Liver (tissue), 9 donors: Measurements from ENCODE around the gene TJP3. TPM values are rescaled to one million over a fixed set of nuclear protein-coding genes. Genes with fewer than 3 reads are reported as not detected.
"Not testable (repeated sequence)": the region's sequence is repeated elsewhere in the genome, so short reads cannot be mapped to it uniquely, and the experiment has no call there.

Experiments used
- DNase-seq: peaks from one replicate; pipeline ENCODE4 v3.0.0-alpha.2; 2017; ENCODE audit warnings: low spot score
- H3K27ac ChIP-seq, 2 donors: one replicate each; pipeline ENCODE4 v1.7.0; 2013; ENCODE audit warnings: inconsistent platforms in 2 of 2, low read length in 2 of 2, control low read depth in 1 of 2, low read depth in 1 of 2, mild to moderate bottlenecking in 1 of 2
- H3K27me3 ChIP-seq, 4 donors: one replicate each; pipeline versions ENCODE4 v1.6.1 to v1.7.0; 2013; ENCODE audit warnings: low read length in 3 of 4, inconsistent platforms in 1 of 4, mild to moderate bottlenecking in 1 of 4, moderate library complexity in 1 of 4; ENCODE audit not compliant: control insufficient read depth in 4 of 4, insufficient read depth in 4 of 4
- H3K36me3 ChIP-seq, 4 donors: one replicate each; pipeline versions ENCODE4 v1.6.1 to v1.7.0; 2013; ENCODE audit warnings: low read length in 3 of 4, mild to moderate bottlenecking in 3 of 4, low read depth in 1 of 4, moderate library complexity in 1 of 4; ENCODE audit not compliant: control insufficient read depth in 4 of 4, insufficient read depth in 3 of 4
- H3K4me1 ChIP-seq, 4 donors: one replicate each; pipeline versions ENCODE4 v1.6.1 to v1.7.0; 2013; ENCODE audit warnings: low read length in 3 of 4, mild to moderate bottlenecking in 3 of 4, moderate library complexity in 1 of 4; ENCODE audit not compliant: control insufficient read depth in 4 of 4, insufficient read depth in 4 of 4
- H3K4me3 ChIP-seq, 3 donors: one replicate each; pipeline versions ENCODE4 v1.6.1 to v1.7.0; 2013; ENCODE audit warnings: low read length in 3 of 3, control low read depth in 1 of 3, low read depth in 1 of 3, mild to moderate bottlenecking in 1 of 3
- H3K9ac ChIP-seq, 2 donors: one replicate each; pipeline ENCODE4 v1.7.0; 2013; ENCODE audit warnings: low read length in 2 of 2, mild to moderate bottlenecking in 2 of 2, moderate library complexity in 2 of 2, control low read depth in 1 of 2, low read depth in 1 of 2
- H3K9me3 ChIP-seq, 4 donors: one replicate each; pipeline versions ENCODE4 v1.6.1 to v1.7.0; 2013; ENCODE audit warnings: low read length in 3 of 4; ENCODE audit not compliant: control insufficient read depth in 4 of 4
- ATF3 ChIP-seq: IDR thresholded peaks from 2 replicates; pipeline ENCODE4 v1.6.1; 2016; ENCODE audit warnings: antibody characterized with exemption
- EGR1 ChIP-seq, 2 donors: IDR thresholded peaks; 2 replicates each; pipeline ENCODE4 v1.6.1; 2016 to 2018; ENCODE audit warnings: antibody characterized with exemption in 2 of 2, low read depth in 2 of 2
- FOXA1 ChIP-seq: IDR thresholded peaks from 2 replicates; pipeline ENCODE4 v1.6.1; 2016; ENCODE audit warnings: antibody characterized with exemption
- FOXA2 ChIP-seq: IDR thresholded peaks from 2 replicates; pipeline ENCODE4 v1.6.1; 2016; ENCODE audit warnings: antibody characterized with exemption
- GABPA ChIP-seq, 2 donors: IDR thresholded peaks in 1 of 2; conservative IDR thresholded peaks in 1 of 2; 2 replicates each; pipeline ENCODE4 v1.6.1; 2016; ENCODE audit warnings: antibody characterized with exemption in 2 of 2, mild to moderate bottlenecking in 1 of 2, moderate library complexity in 1 of 2
- HNF4A ChIP-seq, 2 donors: conservative IDR thresholded peaks; 2 replicates each; pipeline ENCODE4 v1.6.1; 2016; ENCODE audit warnings: antibody characterized with exemption in 2 of 2, mild to moderate bottlenecking in 2 of 2
- HNF4G ChIP-seq: IDR thresholded peaks from 2 replicates; pipeline ENCODE4 v1.6.1; 2016; ENCODE audit warnings: antibody characterized with exemption
- NR2F2 ChIP-seq: IDR thresholded peaks from 2 replicates; pipeline ENCODE4 v1.6.1; 2016; ENCODE audit warnings: antibody characterized with exemption
- RAD21 ChIP-seq, 2 donors: IDR thresholded peaks; 2 replicates each; pipeline ENCODE4 v1.6.1; 2016; ENCODE audit warnings: antibody characterized with exemption in 2 of 2, mild to moderate bottlenecking in 2 of 2
- REST ChIP-seq: IDR thresholded peaks from 2 replicates; pipeline ENCODE4 v1.6.1; 2016; ENCODE audit warnings: antibody characterized with exemption, mild to moderate bottlenecking
- RXRA ChIP-seq, 2 donors: IDR thresholded peaks; 2 replicates each; pipeline ENCODE4 v1.6.1; 2017 to 2018; ENCODE audit warnings: antibody characterized with exemption in 2 of 2, mild to moderate bottlenecking in 1 of 2
- TAF1 ChIP-seq: conservative IDR thresholded peaks from 2 replicates; pipeline ENCODE4 v1.6.1; 2016; ENCODE audit warnings: antibody characterized with exemption, mild to moderate bottlenecking
- YY1 ChIP-seq: IDR thresholded peaks from 2 replicates; pipeline ENCODE4 v1.6.1; 2016; ENCODE audit warnings: antibody characterized with exemption, mild to moderate bottlenecking
- ZBTB33 ChIP-seq: IDR thresholded peaks from 2 replicates; pipeline ENCODE4 v1.6.1; 2016; ENCODE audit warnings: antibody characterized with exemption
- WGBS: extraction: QIAGEN DNeasy Blood & Tissue Kit; methylation state at CpG from one replicate; pipeline ENCODE4 v1.1.7; 2013; 5-methylcytosine and 5-hydroxymethylcytosine counted together
- polyA plus RNA-seq, 2 donors: library from polyadenylated mRNA; stranded (reverse) in 1 of 2; unstranded in 1 of 2; fragments of 200-250 nt in 1 of 2; fragments of >200 nt in 1 of 2; fragmentation: Nextera tagmentation in 1 of 2; extraction: Ambion mirVana in 1 of 2; gene quantifications; one replicate each; pipeline versions ENCODE4 v1.2.1 to v1.2.3, GENCODE V29; 2013 to 2015
- total RNA-seq, 2 donors: library from RNA; depleted of rRNA; stranded (reverse); fragments of >200 nt; gene quantifications; one replicate each; pipeline ENCODE4 v1.2.3, GENCODE V29; 2014
- TF ChIP-seq, protein P1 (sequence below): IDR thresholded peaks from 2 replicates; pipeline ENCODE4 v1.6.1; 2016; ENCODE audit warnings: antibody characterized with exemption
- TF ChIP-seq, protein P2 (sequence below): fragments of 150-350 bp; IDR thresholded peaks from 2 replicates; pipeline ENCODE4 v1.5.1; 2017; ENCODE audit warnings: improper control_type of control experiment, low read depth, low read length; ENCODE audit not compliant: missing input control
- donor health status: healthy.
- donor health status: healthy.
- donor health status: healthy.
- donor health status: healthy.
- donor health status: healthy.

Gene TJP3
- total and polyA plus RNA-seq, 4 donors = 6.0 to 9.8 (median 6.7) TPM

- 96% methylated on average over 51 of the region's 51 CpGs for WGBS
- Histone ChIP-seq H3K27me3 (no peaks in the 10 kb centered on the region), H3K9ac (no peak overlapping the region), H3K4me1 (no peaks in the 10 kb centered on the region), H3K27ac (no peak overlapping the region), H3K4me3 (no peak overlapping the region), H3K36me3 (peaks cover 12 to 36% (median 13%) of the 10 kb centered on the region in 4 donors), H3K9me3 (no peaks in the 10 kb centered on the region)
- DNase-seq = no peak
- no peak for TF ChIP-seq RXRA (IDR thresholded peaks at IDR 0.05)
- TF ChIP-seq HNF4G = no peak
- TF ChIP-seq NR2F2 = no peak
- TF ChIP-seq REST = no peak
- no peak for TF ChIP-seq YY1
- no peak for TF ChIP-seq ATF3
- no peak for TF ChIP-seq FOXA1
- no peak for TF ChIP-seq GABPA (IDR thresholded peaks at IDR 0.05 in 1 of 2, conservative IDR thresholded peaks at IDR 0.05 in 1 of 2)
- no peak for TF ChIP-seq TAF1
- TF ChIP-seq, protein P1, sequence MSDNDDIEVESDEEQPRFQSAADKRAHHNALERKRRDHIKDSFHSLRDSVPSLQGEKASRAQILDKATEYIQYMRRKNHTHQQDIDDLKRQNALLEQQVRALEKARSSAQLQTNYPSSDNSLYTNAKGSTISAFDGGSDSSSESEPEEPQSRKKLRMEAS = no peak
- TF ChIP-seq HNF4A (conservative IDR thresholded peaks at IDR 0.05) = no peak
- no peak for TF ChIP-seq ZBTB33
- TF ChIP-seq, protein P2, sequence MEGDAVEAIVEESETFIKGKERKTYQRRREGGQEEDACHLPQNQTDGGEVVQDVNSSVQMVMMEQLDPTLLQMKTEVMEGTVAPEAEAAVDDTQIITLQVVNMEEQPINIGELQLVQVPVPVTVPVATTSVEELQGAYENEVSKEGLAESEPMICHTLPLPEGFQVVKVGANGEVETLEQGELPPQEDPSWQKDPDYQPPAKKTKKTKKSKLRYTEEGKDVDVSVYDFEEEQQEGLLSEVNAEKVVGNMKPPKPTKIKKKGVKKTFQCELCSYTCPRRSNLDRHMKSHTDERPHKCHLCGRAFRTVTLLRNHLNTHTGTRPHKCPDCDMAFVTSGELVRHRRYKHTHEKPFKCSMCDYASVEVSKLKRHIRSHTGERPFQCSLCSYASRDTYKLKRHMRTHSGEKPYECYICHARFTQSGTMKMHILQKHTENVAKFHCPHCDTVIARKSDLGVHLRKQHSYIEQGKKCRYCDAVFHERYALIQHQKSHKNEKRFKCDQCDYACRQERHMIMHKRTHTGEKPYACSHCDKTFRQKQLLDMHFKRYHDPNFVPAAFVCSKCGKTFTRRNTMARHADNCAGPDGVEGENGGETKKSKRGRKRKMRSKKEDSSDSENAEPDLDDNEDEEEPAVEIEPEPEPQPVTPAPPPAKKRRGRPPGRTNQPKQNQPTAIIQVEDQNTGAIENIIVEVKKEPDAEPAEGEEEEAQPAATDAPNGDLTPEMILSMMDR = no peak
- no peak for TF ChIP-seq RAD21 (IDR thresholded peaks at IDR 0.05)
- no peak for TF ChIP-seq EGR1 (IDR thresholded peaks at IDR 0.05; ENCODE audit: low read depth in 2 of 2)
- no peak for TF ChIP-seq FOXA2
These were observed 45.6 kb downstream of the TJP3 start for GRCh38 chr19:3753631-3754410.

DNA sequence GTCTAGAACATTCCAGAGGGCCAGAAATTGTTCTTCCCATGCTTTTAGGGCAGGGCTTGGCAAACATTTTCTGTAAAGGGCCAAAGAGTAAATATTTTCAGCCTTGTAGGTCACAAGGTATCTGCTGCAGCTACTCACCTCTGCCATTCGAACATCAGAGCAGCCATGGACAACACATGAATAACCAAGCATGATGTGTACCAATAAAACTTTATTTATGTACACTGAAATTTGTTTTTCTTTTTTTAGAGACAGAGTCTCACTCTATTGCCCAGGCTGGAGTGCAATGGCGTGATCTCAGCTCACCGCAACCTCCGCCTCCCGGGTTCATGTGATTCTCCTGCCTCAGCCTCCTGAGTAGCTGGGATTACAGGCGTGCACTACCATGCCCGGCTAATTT is 49.5 kb downstream of the TJP3 start:
- peaks cover 3 to 20% (median 10%) of the 10 kb centered on the region in 4 donors for H3K4me1 ChIP-seq
- not testable (repeated sequence) for H3K27ac ChIP-seq, H3K27me3 ChIP-seq, DNase-seq, H3K9me3 ChIP-seq, H3K36me3 ChIP-seq, H3K4me3 ChIP-seq, H3K9ac ChIP-seq
- WGBS = 93% methylated on average over 7 of the region's 7 CpGs

DNA sequence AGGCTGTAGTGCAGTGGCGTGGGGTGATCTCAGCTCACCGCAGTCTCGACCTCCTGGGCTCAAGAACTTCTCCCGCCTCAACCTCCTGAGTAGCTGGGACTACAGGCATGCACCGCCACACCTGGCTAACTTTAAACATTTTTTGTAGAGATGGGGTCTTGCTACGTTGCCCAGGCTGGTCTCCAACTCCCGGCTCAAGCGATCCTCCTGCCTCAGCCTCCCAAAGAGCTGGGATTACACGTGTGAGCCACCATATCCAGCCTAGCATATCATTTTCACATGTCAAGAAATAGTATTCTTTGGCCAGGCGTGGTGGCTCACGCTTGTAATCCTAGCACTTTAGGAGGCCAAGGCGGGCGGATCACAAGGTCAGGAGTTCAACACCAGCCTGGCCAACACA is 50.1 kb downstream of the TJP3 start:
- not testable (repeated sequence) for H3K9ac ChIP-seq, H3K9me3 ChIP-seq, H3K27me3 ChIP-seq, H3K4me3 ChIP-seq, H3K27ac ChIP-seq, DNase-seq, H3K36me3 ChIP-seq
- H3K4me1 ChIP-seq = peaks cover 4 to 20% (median 12%) of the 10 kb centered on the region in 4 donors
- WGBS = 98% methylated on average over 13 of the region's 13 CpGs
